Measurements from ENCODE around the gene HOXA10.

HOXA10 gene

DNA sequence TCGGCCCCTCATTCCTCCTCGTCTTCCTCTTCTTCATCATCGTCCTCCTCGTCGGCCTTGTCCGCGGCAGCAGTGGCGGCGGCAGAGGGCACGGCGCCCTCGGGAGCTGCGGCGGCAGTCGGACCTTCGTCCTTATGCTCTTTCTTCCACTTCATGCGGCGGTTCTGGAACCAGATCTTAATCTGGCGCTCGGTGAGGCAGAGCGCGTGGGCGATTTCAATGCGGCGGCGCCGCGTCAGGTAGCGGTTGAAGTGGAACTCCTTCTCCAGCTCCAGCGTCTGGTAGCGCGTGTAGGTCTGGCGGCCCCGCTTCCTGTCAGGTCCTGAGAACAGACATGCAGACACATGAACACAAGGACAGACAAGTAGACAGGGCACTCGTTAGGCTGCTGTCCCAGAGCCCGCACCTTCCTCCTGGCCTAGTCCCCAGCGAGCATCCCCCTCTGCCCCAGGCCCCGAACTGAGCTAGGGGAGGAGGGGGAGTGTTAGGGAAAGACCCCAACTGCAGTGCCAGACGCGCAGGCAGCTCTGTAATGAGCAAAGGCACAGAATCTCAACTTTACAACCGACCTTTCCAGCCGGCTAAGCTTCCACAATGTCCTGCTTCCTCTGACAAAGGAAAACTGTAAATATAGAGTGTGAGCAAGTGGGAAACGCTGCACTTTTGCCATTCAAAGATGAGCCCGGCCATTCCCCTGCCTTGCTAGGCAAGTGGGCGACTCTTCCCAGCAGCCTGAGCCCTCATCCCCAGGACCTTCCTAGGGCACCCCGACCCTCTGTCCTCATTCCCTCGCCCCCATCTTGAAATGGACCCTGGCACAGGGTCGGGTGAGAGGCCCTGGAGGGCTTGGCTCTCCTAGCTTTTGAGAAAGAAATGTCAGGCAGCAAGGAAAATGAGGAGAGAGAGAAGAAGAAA lies 19.0 kb downstream of the HOXA10 start:
- no peak for DNase-seq (ENCODE audit: low read depth)

DNA sequence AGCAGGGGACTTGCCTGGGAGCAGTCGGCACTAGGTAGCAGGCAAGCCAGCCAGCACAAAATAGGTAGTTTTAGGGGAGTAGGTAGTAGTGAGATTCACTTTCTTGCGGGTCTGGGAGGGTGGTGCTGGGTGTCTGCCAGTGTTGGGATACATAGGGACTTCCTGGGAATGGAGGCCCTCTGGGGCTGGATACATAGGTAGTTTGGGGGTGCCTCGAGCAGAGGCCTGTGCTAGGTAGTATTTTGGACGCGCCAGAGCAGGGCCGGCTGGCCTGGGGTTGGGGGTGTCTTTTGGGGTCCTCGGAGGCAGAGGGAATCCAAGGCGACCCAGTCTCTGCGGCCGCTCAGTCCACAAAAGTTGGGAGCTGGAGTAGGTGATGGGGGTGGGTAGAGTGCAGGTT lies 19.8 kb downstream of the HOXA10 start:
- no peak for DNase-seq (ENCODE audit: low read depth)

DNA sequence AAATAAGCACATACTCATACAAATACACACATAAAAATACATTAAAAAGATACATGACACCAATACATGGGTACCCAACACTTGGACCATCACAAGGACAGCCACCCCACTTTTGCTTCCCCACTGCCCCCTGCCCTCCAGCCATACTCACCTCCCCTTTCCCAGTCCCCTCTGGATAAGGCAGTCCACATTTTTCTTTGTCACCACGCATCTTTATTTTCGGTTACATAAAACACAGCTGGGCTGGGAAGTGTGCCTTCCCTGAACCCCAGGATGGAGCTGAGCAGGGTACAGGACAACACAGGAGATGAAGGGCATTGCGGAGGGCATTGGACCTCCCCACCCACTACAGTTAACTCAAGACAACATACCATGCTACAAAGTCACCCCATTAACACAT lies 20.6 kb downstream of the HOXA10 start:
- DNase-seq (ENCODE audit: low read depth), result no peak

DNA sequence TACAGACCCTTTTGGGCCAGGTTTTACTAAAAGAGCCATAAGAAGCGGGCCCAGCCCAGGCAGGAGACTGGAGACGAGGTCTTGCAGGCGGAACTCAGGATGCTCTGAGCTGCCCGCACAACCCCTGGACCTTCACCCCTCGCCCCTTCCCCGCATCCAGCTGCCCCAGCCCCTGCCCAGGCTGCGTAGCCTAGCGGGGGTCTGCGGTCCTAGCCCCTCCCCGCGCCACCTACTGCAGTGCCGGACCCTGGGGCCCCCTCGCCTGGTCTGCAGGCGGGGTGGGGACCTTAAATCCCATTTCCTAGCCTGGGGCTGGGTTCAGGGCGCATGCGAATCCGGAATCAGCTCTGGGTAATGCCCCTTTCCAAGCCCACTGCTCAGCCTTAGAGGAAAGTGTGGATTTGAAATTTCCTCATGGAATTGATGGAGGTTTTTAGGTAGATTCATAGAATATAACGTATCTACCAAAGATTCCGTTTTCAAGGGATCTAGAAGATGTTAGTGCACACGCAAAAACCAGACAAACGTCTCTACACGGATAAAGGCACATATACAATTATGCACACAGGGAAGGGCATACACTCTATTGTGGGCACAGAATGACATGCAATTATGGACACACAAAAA lies 21.2 kb downstream of the HOXA10 start:
- DNase-seq (ENCODE audit: low read depth), result no peak

DNA sequence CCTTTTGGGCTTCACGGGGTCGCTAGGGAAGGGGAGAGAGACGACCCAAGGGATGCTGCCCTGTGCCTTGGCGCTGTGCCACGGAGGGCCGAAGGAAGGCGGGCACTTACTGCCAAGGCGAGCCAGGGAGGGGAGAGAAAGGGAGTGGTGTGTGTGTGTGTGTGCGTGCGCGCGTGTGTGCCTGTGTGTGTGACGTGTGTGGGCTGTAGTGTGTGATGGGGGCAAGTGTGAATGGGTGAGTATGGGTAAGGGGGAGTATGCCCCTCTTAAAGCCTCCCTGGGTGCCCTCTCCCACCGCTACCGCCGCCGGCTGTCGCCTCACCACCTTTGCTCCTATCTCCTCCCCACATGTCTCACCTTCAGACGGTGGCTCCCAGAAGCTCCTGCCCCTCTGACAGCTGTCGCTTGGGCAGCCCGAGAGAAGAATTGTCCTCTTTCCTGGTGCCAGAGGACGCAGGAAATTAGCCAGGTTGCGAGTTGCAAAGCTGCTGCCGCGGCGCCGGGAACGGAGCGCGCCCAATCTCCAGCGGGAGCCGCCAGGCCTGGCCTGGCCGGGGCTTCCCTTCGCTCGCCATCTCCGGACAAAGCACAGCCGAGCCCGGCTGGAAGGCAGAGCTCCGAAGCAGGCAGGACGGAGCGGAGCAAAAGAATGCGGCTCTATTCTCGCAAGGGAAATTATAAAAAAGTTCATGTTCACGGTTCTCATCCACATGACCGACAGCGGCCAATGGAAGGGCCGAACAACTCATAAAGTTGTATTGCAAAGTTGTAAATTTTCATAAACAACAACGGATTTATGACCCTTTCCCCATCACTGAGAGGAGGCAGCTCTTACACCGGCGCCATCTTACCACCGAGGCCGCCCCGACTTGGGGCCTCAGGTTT lies 21.9 kb downstream of the HOXA10 start, which contains the start of gene HOXA3:
Gene HOXA3 (minus strand): TSS at position 653 of the 885 bp plus-strand sequence. CDS start 41,943 bp downstream, outside the sequence.
- peak; percentile 66 for DNase-seq (ENCODE audit: low read depth)

DNA sequence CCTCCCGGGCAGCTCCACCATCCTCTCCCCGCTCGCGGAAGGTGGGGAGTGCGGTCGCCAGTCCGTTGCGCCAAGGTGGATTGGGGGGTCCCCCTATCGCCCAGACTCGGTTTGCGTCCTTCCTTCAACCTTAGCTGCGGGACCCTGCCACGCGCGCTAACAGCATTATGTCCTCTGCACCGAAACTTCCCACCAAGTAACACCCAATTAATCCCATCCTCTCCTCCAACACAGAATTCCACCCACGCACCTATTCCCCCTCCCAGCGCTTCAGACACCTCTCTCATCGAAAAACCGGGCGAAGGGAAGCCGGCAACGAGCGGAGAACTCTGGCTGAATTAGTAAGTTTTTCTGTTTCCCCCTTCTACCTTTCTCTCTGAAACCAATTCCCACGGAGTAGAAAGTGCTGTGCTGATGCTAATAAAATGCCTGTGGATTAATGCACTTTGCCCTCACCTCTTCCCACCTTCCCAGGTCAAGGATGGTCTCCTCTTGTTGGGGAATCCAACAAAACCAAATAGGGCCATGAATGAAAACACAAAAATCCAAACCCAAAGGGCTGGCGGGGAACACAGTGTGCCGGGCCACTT lies 22.7 kb downstream of the HOXA10 start:
- DNase-seq (ENCODE audit: low read depth), result no peak

DNA sequence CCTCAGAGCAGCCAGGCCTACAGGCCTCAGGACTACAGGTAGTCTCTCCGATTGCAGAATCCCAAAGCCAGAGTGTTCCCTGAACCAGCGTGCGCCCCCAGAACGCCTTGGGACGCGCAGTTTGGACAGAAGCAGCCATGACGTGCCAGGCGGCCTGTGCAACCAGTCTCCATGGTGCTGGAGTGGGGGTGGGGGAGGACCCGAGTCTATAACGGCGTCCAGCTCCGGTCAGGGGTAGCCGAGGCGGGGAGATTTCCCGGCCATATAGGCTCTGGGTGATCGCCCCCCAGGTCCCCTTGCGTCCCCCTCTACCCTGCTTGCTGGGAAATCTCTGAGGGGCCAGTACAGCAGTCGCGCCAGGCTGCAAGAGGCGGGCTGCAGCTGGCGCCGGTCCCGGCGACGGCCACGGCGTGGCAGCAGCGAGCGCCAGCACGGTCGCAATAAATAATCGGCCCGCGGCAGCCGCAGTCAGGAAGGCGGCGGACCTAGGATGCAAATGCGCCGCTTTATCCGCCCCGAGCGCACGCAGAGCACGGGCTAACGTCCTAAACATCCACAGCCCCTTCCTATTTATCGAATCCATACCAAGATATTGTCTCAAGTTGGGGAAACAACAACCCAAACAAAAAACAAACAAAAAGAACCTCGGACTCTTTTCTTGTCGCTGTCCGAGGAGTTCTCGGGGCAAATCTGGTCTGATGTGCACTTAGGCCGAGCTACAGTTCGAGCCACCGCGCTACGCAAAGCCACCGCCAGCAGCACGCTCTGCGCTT lies 23.4 kb downstream of the HOXA10 start:
- DNase-seq (ENCODE audit: low read depth), result no peak

DNA sequence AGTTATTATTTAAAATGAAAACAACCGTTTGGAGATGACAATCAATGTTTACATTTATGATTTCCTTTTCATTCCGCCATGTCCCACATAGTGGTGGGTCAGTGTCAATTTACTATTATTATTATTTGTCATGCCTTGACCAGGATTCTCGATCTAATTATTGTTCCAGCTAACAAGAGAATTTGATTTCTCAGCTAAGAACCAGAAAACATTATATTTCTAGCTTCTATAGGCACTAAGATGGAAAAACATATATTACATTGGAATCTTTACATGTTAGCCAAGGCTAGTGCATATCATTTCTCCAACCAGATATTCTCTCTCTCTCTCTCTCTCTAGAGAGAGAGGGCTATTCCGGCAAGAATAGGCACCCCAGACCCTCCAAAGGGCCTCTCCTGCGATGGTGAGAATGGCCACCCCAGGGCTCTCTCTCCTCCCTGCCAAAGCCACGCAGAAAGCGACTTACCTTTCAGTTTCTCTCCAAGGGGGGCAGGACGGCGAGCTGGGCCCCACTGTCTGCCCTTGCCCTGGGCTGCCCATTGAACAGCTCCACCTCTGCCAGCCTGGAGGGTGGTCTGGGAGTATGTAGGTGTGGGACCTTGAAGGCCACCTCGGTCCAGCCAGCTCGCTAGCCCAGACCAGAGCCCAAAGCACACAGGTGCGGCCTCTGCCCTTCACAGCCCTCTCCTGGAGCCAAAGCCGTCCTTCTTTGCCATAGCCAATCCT lies 24.1 kb downstream of the HOXA10 start:
- no peak for DNase-seq (ENCODE audit: low read depth)

DNA sequence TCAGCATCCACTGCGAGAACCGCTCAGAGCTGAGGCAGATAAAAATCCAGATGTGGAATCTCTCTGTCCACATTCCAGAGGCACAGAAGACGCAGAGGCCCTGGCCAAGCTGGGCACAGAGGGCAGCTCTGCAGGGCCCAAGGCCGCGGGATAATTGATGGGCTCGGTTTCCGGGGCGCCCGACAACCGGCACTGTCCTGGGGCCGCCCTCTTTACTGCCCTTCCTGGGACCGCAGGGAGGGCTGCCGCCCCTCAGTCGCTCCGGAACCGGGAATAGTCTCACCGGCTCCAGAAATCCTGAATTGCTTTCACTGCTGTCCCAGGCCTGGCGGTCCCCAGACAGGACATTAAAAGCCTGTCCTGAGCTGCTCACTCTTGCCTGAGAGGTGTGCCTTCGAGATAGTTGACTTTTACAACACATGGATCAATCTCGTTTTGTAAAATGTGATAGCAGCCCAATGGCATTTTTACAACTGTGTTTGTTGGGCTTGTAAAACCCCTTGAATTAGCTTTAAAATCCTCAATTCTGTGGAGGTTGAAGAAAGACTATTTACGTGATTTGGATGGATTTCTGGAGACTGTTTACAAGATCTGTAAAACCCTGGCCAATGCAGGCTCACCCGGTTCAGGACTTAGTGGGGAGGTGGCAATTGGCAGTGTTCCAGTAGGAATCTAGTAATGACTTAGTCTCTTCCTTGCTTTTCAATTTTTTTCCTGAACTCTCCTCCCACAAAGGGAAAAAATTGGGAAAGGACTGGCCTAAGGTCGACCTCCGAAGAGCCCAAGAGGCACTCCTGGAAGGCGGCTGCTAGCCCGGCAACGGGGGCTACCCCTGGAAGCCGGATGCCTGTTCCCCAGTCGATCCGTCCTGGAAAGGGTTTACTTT lies 25.1 kb downstream of the HOXA10 start:
- DNase-seq (ENCODE audit: low read depth), result no peak

DNA sequence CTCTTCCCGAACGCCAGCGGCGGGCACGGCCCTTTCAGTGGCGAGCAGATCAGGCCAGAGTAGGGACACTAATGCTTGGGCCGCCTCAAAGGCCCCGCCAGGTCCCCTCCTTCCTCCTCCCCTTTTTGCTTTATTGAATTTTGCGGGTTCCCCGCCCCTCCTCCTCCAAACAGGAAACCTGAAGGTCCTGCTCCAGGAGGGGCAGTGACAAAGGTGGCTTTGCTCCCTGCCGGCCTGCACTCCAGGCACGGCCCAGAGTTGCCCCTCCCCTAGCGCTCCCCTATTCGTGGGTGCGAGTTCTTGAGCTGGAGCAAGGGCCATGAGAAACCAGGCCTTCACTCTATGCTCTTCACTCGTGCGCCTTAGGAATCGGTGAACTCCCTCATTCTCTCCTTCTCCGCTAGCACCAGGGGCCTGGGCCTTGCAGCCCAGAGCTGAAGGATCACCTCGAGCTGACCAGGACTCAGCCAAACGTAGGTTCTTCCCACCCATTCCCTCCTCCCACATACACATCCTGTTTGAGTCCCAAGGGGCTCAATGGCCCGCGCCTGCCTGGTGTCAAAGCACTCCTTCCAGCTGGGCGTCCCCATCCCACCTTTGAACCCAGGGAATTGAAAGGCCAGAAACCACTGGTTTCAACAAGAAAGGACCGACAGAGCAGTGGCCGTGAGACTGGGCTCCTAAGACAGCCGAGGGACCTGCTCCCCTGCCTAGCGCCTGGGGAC lies 25.9 kb downstream of the HOXA10 start:
- DNase-seq (ENCODE audit: low read depth), result no peak

DNA sequence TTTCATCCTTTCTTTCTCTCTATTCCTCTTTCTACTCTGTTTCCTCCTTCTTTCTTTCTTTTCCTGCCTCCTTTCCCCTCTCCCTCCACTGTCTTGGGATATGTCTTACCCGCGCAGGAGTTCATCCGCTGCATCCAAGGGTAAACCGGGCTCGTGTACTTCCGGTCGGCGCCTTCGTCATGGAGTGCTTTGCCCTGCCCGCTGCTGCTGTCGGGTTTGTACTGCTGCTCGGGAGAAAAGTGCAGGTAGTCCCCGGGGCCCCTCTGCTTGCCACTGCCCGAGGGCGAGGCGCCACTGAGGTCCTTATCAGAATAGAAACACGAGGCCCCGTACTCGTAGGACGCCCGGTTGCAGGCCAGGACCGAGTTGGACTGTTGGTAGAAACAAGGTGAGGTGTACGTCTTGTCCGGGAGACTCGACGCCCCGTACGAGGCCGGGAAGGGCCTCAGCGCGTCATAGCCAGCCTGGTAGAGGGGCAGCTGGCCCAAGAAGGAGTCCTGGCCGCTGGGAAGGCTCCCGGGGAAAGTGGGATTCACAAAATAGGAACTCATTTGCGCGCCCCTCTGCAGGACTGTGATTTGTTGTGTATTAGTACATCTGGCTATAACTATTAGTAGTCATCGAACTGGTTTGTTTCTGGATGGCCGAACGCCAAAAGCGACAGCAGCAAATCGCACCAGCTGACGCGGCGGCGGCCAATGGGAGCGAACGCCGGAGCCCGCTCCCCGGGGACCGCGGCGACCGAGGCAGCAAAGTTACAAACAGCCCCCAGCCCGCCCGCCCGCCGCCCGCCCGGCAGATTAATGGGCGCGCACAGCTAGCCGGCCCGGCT lies 26.7 kb downstream of the HOXA10 start, which contains the start of gene HOXA6:
Gene HOXA6 (minus strand): TSS at position 576 of the 832 bp plus-strand sequence. CDS start 25 bp downstream, at position 551.
- no peak for DNase-seq (ENCODE audit: low read depth)

DNA sequence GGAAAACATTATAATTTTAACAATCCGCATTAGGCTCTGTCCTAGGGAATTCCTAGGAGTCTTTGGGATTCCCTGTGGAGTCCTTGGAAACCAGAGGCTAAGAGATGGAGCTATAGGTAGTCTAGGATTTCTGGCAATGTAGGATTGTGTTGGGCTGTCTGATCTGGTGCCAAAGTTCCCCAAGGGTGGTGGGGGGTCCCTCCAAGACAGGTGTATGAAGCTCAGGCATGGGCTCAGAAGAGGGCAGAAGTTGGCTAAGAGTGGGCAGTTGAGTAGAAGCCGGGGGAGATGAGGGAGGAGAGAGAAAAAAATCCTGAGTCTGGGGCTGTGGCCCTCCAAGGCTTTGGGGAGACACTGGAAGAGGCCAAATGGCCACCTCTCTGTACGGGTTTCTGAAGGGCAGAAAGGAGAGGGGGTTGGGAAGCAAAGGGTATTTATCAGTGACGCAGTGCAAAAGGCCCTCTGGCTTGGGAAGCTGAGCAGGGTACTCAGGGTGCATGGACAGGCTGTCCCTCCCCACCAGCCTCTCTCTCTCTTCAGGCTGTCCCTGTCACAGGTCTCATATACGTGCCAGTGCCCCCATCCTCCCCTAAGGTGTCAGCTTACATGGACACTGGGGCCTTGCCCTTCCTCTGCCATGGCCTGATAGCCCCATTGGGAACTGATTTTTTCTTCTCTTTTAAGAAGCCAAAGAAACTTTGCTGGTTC lies 27.5 kb downstream of the HOXA10 start:
- DNase-seq (ENCODE audit: low read depth), result no peak

DNA sequence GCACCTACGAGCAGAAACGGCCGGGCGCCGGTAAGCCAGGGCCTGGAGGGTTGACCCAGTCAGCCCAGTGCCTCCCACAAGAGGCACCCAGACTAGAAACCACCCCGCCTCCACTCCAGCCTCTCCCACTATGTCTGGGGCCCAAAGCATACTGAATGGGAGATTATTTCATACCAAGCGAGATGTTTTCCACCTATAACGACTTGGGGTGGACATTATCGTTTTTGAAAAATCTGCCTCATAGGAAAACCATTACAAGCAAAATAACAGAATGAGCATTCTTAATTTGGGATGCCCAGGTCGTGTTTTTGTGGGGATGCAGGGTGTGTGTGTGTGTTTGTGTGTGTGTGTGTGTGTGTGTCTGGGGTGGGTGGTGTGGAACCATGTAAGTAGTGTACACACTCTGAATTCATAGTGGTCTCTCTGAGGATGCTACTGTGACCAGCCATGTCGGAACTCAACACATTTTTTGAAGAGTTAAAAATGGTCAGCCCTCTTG lies 28.2 kb downstream of the HOXA10 start:
- DNase-seq (ENCODE audit: low read depth), result no peak

DNA sequence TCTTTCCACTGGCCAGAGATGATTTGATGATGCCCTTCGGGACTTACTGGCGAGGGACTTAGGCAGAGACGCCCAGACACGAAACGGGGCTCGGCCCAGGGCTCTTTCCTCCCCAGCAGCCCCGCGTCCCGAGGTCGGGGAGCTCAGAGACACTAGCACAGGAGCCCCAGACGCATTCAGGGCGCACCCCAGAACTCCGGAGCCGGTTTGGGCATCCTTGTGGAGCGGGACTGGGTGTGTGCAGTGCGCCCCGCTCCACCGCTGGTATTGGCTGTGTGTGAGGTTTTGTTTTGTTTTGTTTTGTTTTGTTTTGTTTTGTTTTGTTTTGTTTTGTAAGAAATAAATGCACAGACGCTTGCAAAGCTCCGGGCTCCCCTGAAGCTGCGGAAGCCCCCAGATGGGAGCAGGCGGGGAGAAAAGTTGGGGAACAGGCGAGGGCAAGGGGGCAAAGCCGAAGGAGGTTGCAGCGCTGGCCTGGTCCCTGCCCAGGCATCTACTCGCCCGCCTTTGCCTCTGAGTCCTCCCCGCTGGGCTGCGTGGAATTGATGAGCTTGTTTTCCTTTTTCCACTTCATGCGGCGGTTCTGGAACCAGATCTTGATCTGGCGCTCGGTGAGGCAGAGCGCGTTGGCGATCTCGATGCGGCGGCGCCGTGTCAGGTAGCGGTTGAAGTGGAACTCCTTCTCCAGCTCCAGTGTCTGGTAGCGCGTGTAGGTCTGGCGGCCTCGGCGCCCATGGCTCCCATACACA lies 28.8 kb downstream of the HOXA10 start:
- DNase-seq (ENCODE audit: low read depth), result no peak

DNA sequence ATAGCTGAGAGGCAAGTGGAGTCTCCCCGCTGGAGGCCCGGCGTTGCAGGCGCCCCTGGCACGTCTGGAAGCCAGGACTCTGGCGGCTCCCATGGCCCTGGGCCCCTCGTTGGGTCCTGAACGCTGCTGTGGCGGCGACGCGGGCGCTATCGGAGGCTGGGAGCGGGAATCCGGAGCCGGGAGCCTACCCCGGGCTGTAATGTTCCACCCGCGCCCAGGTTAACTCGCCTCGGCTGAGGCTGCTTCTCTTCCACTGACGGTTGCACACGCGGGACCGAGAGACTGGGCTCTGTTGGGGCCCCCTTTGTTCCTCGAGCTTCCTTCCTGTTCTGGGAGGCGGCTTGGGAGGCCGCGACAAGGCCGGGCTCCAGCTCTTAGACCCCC lies 29.3 kb downstream of the HOXA10 start:
- no peak for DNase-seq (ENCODE audit: low read depth)

All from GM04504 (cell line).